C4-2B (cell line): ENCODE data around the gene WNT9B.

ENCODE experiments used
- ZFX ChIP-seq: fragments of 450-650 bp; IDR thresholded peaks from 2 replicates; pipeline ENCODE4 v1.6.1; 2017
- TF ChIP-seq, protein P1 (sequence below): fragments of 450-650 bp; conservative IDR thresholded peaks from 2 replicates; pipeline ENCODE4 v1.5.1; 2017; ENCODE audit warnings: mild to moderate bottlenecking

DNA sequence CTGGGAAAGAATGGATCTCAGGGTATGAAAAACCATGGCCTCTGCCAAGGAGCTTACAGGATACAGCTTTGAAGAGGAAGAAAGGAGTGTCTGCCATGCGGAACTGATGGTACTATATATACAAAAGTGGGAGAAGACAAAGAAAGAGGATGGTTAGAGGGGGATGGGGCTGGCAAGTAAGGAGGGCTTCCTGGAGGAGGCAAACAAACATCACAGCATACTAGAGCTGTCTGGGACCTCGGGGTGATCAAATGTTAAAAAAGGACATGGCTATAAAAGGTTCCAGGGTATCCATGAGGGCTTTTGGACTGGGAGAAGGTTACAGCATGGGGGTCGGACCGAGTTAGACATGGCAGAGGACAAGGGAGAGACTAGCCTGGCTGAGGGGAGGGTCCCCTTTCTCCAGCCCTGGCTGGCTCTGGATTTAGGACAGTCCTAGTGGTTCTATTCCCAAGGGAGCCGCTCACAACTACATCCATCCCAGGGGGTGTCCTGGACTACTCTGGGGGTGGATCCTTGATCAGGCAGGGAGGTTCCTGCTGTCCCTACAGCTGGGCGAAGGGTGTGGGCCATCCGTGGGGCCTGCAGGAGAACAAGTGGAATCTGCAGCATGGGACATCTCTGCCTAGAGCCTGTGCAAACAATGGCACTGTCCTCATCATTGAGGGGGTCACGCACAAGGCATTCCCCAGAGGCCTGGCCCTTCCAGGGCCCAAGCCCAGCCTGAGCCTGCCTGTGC lies 12.2 kb downstream of the WNT9B start:
- TF ChIP-seq, protein P1, sequence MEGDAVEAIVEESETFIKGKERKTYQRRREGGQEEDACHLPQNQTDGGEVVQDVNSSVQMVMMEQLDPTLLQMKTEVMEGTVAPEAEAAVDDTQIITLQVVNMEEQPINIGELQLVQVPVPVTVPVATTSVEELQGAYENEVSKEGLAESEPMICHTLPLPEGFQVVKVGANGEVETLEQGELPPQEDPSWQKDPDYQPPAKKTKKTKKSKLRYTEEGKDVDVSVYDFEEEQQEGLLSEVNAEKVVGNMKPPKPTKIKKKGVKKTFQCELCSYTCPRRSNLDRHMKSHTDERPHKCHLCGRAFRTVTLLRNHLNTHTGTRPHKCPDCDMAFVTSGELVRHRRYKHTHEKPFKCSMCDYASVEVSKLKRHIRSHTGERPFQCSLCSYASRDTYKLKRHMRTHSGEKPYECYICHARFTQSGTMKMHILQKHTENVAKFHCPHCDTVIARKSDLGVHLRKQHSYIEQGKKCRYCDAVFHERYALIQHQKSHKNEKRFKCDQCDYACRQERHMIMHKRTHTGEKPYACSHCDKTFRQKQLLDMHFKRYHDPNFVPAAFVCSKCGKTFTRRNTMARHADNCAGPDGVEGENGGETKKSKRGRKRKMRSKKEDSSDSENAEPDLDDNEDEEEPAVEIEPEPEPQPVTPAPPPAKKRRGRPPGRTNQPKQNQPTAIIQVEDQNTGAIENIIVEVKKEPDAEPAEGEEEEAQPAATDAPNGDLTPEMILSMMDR: no peak
- TF ChIP-seq ZFX: no peak
